Measurements from ENCODE around the gene CEP135.

Gene CEP135

DNA sequence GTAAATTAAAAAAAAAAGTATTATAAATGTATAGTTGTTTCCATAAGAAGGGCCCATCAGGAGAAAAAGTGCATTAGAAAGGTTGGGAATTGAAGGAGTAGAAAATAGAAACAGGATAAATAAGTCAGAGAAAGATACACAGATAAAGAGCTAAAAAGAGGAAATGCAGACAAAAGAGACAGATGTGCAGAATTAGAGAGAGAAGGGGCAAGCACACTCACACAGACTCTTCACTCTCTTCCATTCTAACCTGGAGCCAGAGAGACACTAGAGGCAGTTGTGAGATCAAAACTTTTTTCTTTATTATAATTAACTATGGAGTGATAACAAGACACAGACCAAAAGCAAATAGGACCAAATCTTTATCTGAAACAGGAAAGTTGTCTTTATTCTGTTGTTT, 134.1 kb downstream of the CEP135 start:
- no peak for DNase-seq
